HG02642 (cell line): ENCODE data around the gene SH3RF3.

Experiments used
- ATAC-seq: cut with Tn5 transposase; IDR thresholded peaks from one replicate; pipeline ENCODE4 v1.9.1; 2021; ENCODE audit warnings: mild to moderate bottlenecking; ENCODE audit not compliant: unreplicated experiment, poor library complexity

The SH3RF3 gene

GRCh38 chr2:109353806-109354745, 225.1 kb downstream of the SH3RF3 start:
- ATAC-seq: no peak

GRCh38 chr2:109355192-109355843, 226.3 kb downstream of the SH3RF3 start:
- no peak for ATAC-seq

- no peak for ATAC-seq
Measured at GRCh38 chr2:109356324-109357035, 227.5 kb downstream of the SH3RF3 start.

DNA sequence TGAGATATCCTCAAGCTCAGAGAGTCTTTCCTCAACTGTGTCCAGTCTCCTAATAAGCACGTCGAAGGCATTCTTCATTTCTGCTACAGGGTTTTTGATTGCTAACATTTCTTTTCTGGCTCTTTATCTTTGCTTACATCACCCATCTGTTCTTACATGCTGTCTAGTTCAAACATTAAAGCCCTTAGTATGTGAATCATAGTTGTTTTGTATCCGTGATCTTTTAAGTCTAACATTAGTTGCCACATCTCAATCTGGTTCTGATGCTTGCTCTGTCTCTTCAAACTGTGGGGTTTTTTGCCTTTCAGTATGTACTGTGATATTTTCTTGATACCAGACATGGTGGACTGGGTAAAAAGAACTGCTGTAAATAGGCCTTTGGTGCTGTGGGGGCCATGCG, 235.2 kb downstream of the SH3RF3 start:
- ATAC-seq: no peak

DNA sequence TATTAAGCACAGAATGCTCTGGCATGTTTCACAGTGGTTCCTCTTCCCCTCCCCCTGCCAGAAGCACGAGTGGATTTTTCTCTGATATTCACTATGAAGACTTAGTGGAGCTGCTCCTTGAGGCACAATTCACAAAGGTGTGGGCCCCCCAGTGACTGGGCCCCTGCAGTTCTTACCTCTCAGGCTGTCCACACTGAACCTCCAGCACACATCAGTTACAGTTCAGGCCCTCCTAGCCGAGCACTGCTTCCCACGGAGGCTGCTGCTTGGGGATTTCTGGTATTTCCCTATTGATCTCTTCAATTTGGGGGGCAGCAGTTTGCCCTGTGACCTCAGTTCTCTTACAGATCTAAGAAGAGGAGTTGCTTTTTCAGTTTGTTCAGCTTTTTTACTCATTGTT, 236.1 kb downstream of the SH3RF3 start:
- ATAC-seq: no peak

- no peak for ATAC-seq
Measured at GRCh38 chr2:109367683-109368082, 238.7 kb downstream of the SH3RF3 start.

GRCh38 chr2:109368798-109369197, 239.8 kb downstream of the SH3RF3 start:
- ATAC-seq: no peak

DNA sequence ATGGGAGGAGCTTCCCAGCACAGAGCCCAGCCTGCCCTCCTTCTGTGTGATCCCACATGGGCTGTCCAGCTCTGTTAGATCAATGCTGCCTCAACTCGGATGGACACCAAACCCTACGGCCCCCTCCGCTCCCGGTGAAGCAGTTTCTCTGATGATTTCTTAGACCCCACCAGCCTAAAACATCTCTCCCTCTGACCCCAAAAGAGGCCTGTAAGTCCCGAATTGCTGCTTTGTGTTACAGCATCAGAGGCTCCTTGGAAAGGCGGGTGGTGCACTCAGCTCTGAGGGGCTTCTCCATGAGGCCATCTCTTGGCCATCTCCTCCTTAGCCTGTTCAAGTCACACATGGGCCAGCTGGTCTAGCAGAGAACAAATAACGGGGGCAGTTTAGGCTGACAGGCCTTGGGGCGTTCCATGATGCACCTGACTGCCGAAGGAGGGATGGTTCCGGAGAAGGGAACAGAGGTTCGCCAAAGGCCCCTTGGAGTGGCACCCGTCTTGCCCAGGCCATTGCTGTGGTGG, 240.7 kb downstream of the SH3RF3 start:
- ATAC-seq: no peak

- no peak for ATAC-seq
Measured at GRCh38 chr2:109370399-109371035, 241.5 kb downstream of the SH3RF3 start.

- no peak for ATAC-seq
Measured at GRCh38 chr2:109371481-109372170, 242.6 kb downstream of the SH3RF3 start.

- ATAC-seq: no peak
Measured at GRCh38 chr2:109372171-109372568, 243.2 kb downstream of the SH3RF3 start.

- ATAC-seq: no peak
Measured at GRCh38 chr2:109372614-109373013, 243.6 kb downstream of the SH3RF3 start.

- no peak for ATAC-seq
Measured at GRCh38 chr2:109373791-109374547, 245.0 kb downstream of the SH3RF3 start.

- no peak for ATAC-seq
Measured at GRCh38 chr2:109374548-109375130, 245.6 kb downstream of the SH3RF3 start.

DNA sequence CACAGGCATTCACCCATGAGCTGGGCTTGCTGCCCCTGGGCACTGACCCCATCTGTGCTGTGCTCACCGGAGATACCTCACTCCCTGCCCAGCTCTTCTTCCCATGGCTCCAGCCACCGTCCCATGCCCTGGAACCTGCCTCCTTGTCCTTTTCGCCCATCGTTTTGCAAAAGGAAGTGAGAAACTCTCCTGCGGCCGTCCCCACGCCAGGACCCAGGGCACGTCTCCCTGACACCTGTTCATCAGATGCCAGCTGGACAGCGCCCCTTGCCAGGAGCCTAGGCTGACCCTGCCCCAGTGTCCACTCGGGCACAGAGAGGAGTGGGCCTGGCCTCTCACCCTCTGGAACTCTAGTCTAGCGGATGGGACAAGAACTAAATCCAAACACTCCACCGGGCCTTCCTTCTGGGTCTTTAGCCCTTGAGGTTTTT, 246.1 kb downstream of the SH3RF3 start:
- no peak for ATAC-seq

DNA sequence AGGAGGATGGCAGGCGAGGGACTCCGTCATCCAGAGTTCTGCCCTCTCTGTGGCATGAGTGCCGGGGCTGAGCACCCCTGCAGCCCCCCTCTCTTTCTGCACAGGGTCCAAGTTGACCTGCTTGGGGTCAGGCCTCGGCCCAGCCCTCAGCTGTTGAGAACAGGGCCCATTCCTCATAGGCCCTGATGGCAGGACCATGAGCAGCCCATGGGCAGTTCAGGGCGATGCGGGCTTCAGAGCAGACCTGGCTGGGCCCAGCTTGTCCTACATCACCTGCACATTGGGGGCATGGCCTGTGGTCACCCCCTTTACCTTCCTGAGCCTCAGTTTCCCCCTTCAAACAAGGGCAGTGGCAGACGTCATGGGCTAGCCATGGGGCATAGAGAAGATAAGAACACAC, 246.7 kb downstream of the SH3RF3 start:
- ATAC-seq: no peak

- no peak for ATAC-seq
Measured at GRCh38 chr2:109376115-109376514, 247.1 kb downstream of the SH3RF3 start.

DNA sequence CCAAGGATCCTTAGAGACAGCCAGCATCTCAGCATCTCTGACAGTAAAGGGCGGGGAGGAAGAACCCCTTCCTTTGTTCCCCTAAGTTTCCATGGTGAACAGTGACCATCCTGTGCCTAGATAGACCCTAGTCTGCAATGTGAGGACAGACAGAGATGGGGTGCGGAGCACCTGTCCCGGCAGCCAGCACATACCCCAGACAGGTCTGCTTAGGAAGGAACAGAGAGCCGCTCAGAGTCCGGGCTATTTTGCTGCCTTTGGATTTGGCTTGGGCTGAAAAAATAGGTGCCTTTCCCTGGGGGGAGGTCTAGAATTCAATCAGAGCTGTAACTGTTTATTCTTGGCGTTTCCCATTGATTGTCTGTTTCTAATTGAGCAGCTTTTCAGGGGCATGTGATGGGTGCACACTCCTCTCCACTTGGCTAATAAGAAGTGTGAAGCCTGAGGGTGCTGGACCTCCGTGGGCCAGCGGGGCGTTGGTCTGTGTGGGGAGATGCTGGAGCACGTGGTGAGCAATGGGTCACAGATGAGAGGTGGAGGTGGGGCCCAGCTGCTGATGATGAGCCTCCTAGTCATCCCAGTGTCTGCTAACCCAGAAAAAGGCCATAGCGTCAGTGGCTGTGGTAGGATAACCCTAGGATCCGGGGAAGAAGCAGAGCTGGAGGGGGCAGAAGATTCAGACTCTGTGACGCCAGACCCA, 247.9 kb downstream of the SH3RF3 start:
- no peak for ATAC-seq
